ENCODE data around the gene RAB35.
A peak's percentile ranks its signal among the peaks of the same experiment; 100 is the strongest.

RAB35 gene

DNA sequence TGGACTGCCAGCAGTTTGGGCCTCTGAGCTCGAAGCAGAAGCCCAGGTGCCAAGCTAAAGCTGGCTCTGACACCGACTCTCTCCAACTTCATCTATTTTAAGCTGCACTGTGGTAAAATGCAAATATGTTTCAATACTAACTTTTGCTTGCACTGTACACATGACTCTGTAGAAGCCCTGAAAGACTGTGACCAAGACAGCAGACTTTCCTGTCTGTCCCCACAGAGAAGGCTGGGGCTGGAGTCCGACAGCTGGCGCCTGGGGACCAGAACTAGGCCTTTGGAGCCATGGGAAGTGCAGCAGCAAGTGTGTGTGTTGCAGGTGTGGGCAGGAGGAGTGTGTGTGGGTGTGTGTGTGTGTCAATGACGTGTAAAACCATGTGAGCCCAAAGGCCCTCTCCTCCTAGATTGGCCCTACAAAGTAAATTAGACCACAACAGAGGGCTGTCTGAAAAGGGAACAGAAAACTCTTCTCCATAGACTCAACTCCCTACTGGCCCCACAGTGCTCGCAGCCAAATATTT lies 16.4 kb upstream of the RAB35 start:
- Histone ChIP-seq H3K9ac (ENCODE audit: low read length) (peak overlapping the region; percentile 48), H3K4me3 (ENCODE audit: insufficient read depth, low read length, poor library complexity, severe bottlenecking) (peak overlapping the region; percentile 19), H2AFZ (ENCODE audit: low read depth, low read length, severe bottlenecking) (no peak overlapping the region), H3K36me3 (ENCODE audit: low read length) (peaks cover 10% of the 10 kb centered on the region; the same call in 1 of the 2 replicates), H3F3A (ENCODE audit: insufficient read depth) (peaks cover 18% of the 10 kb centered on the region), H3K27ac (ENCODE audit: low read depth, low read length) (peak overlapping the region; percentile 96), H3K27me3 (ENCODE audit: low read length) (no peaks in the 10 kb centered on the region), H3K4me2 (ENCODE audit: low read depth, low read length, poor library complexity, severe bottlenecking) (peak overlapping the region; percentile 66), H3K9me2 (replicated peaks; ENCODE audit: insufficient read depth, low read length) (no peaks in the 10 kb centered on the region), H3K9me3 (ENCODE audit: insufficient read depth, low read length) (no peaks in the 10 kb centered on the region), H4K20me1 (ENCODE audit: low read depth, low read length) (no peaks in the 10 kb centered on the region), H3K79me2 (ENCODE audit: insufficient read depth, low read length) (no peaks in the 10 kb centered on the region)
- no peak for TF ChIP-seq EZH2phosphoT487 (conservative IDR thresholded peaks at IDR 0.05; ENCODE audit: low read length)
- TF ChIP-seq, protein P1, sequence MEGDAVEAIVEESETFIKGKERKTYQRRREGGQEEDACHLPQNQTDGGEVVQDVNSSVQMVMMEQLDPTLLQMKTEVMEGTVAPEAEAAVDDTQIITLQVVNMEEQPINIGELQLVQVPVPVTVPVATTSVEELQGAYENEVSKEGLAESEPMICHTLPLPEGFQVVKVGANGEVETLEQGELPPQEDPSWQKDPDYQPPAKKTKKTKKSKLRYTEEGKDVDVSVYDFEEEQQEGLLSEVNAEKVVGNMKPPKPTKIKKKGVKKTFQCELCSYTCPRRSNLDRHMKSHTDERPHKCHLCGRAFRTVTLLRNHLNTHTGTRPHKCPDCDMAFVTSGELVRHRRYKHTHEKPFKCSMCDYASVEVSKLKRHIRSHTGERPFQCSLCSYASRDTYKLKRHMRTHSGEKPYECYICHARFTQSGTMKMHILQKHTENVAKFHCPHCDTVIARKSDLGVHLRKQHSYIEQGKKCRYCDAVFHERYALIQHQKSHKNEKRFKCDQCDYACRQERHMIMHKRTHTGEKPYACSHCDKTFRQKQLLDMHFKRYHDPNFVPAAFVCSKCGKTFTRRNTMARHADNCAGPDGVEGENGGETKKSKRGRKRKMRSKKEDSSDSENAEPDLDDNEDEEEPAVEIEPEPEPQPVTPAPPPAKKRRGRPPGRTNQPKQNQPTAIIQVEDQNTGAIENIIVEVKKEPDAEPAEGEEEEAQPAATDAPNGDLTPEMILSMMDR (IDR thresholded peaks at IDR 0.05; ENCODE audit: insufficient read depth, low read length, poor library complexity, severe bottlenecking): no peak

DNA sequence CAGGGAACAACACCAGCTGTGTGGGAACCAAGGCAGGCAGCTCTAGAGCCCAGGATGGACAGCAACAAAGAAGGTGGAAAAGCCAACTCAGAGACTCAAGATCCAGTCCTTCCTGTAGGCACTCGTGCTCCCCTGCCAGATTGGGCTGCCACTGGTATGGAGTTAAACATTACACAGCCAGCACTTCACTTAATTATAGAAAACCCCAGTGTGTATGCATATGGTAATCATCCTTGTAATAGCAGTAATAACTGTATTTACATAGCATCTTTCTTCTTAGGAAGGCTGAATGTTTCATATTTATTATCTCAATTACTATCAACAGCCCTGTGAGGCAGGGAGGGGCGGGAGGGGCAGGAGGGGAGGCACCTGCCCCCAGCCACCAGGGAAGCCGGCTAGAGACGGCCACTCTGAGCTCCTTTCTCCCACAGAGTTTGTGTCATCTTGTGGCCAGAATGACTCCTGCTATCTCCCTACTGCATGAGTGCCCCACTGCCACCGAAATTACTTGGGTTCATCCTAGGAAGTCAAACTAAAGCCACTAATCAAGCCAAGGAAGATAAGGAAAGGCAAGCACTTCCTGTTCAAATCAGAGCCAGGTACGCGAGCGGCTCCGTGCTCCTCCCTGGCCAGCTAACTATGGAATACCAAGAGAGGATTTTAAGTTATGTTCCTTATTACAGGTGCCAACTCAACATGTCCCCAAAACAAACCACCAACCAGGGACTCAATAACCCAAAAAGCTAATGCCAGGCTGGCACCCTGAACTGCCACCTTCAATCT lies 15.7 kb upstream of the RAB35 start:
- no peak overlapping the region for H3K4me3 ChIP-seq (ENCODE audit: insufficient read depth, low read length, poor library complexity, severe bottlenecking)
- no peak overlapping the region for H2AFZ ChIP-seq (ENCODE audit: low read depth, low read length, severe bottlenecking)
- TF ChIP-seq, protein P1 (IDR thresholded peaks at IDR 0.05; ENCODE audit: insufficient read depth, low read length, poor library complexity, severe bottlenecking): no peak
- no peak for TF ChIP-seq EZH2phosphoT487 (conservative IDR thresholded peaks at IDR 0.05; ENCODE audit: low read length)
- peaks cover 10% of the 10 kb centered on the region; the same call in 1 of the 2 replicates for H3K36me3 ChIP-seq (ENCODE audit: low read length)
- no peaks in the 10 kb centered on the region for H3K9me2 ChIP-seq (replicated peaks; ENCODE audit: insufficient read depth, low read length)
- peak overlapping the region; percentile 43 for H3K9ac ChIP-seq (ENCODE audit: low read length)
- H3K27me3 ChIP-seq (ENCODE audit: low read length): no peaks in the 10 kb centered on the region
- H3K27ac ChIP-seq (ENCODE audit: low read depth, low read length): peak overlapping the region; percentile 96
- peaks cover 18% of the 10 kb centered on the region for H3F3A ChIP-seq (ENCODE audit: insufficient read depth)
- H3K79me2 ChIP-seq (ENCODE audit: insufficient read depth, low read length): no peaks in the 10 kb centered on the region
- H3K4me2 ChIP-seq (ENCODE audit: low read depth, low read length, poor library complexity, severe bottlenecking): peak overlapping the region; percentile 66
- no peaks in the 10 kb centered on the region for H3K9me3 ChIP-seq (ENCODE audit: insufficient read depth, low read length)
- no peaks in the 10 kb centered on the region for H4K20me1 ChIP-seq (ENCODE audit: low read depth, low read length)

DNA sequence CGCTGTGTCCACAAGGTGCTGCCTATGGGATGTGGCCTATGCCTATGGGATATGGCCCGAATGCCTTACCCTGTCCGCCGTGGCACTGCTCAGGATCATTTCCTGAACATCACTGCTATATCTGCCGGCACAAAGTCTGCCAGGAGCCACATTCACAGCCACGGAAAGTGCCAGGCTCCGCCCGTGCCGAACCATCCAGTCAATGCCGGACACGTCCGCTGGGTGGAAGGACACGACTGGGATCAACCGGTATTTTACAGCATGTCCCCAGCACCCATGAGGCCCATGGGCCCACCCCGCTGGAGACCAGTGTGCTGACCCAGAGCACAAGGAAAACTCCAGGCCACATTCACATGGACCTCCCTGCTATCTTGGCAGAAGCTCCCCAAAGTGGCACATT lies 14.6 kb upstream of the RAB35 start:
- no peaks in the 10 kb centered on the region for H3K9me2 ChIP-seq (replicated peaks; ENCODE audit: insufficient read depth, low read length)
- H3K27ac ChIP-seq (ENCODE audit: low read depth, low read length): peak overlapping the region; percentile 96; the same call in 1 of the 2 replicates
- no peak overlapping the region for H2AFZ ChIP-seq (ENCODE audit: low read depth, low read length, severe bottlenecking)
- no peak overlapping the region for H3K9ac ChIP-seq (ENCODE audit: low read length)
- no peaks in the 10 kb centered on the region for H3K79me2 ChIP-seq (ENCODE audit: insufficient read depth, low read length)
- no peak overlapping the region for H3K4me2 ChIP-seq (ENCODE audit: low read depth, low read length, poor library complexity, severe bottlenecking)
- H4K20me1 ChIP-seq (ENCODE audit: low read depth, low read length): no peaks in the 10 kb centered on the region
- no peak overlapping the region for H3K4me3 ChIP-seq (ENCODE audit: insufficient read depth, low read length, poor library complexity, severe bottlenecking)
- H3F3A ChIP-seq (ENCODE audit: insufficient read depth): peaks cover 23% of the 10 kb centered on the region
- TF ChIP-seq EZH2phosphoT487 (conservative IDR thresholded peaks at IDR 0.05; ENCODE audit: low read length): no peak
- TF ChIP-seq, protein P1 (IDR thresholded peaks at IDR 0.05; ENCODE audit: insufficient read depth, low read length, poor library complexity, severe bottlenecking): no peak
- no peaks in the 10 kb centered on the region for H3K27me3 ChIP-seq (ENCODE audit: low read length)
- peaks cover 10% of the 10 kb centered on the region; the same call in 1 of the 2 replicates for H3K36me3 ChIP-seq (ENCODE audit: low read length)
- no peaks in the 10 kb centered on the region for H3K9me3 ChIP-seq (ENCODE audit: insufficient read depth, low read length)
